ENCODE data around the gene SERINC5.

DNA sequence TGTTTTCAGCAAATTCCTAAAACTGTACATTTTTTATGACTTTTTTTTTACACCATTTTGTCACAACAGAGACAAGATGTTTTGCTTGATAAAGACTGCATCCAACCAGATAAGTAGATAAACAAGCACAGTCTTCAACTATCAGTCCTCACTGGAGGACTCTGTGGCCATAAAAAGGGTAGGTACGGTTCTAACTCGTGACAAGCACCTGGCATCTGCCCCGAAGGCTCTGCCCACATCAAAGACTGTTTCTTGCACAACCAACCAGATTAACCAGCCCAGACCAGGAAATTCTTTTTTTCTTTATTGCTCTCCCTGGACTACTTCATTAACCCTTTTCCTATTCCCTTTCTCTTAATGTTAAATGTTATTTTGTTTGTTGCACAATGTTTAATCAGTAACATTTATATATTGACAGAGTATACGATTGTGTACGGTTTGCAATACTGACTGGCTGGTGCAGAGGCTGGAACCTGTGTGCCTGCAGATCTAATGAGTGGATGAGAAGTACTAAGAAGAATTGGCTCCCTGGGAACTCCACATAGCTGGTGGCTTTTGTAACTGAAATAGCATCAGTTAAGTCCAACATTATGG, 74.1 kb downstream of the SERINC5 start:
- TF ChIP-seq, protein P1, sequence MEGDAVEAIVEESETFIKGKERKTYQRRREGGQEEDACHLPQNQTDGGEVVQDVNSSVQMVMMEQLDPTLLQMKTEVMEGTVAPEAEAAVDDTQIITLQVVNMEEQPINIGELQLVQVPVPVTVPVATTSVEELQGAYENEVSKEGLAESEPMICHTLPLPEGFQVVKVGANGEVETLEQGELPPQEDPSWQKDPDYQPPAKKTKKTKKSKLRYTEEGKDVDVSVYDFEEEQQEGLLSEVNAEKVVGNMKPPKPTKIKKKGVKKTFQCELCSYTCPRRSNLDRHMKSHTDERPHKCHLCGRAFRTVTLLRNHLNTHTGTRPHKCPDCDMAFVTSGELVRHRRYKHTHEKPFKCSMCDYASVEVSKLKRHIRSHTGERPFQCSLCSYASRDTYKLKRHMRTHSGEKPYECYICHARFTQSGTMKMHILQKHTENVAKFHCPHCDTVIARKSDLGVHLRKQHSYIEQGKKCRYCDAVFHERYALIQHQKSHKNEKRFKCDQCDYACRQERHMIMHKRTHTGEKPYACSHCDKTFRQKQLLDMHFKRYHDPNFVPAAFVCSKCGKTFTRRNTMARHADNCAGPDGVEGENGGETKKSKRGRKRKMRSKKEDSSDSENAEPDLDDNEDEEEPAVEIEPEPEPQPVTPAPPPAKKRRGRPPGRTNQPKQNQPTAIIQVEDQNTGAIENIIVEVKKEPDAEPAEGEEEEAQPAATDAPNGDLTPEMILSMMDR (IDR thresholded peaks at IDR 0.05; ENCODE audit: low read depth, low read length), result no peak
- peak; percentile 66 for TF ChIP-seq MYC (IDR thresholded peaks at IDR 0.05; ENCODE audit: low read depth, low read length)

Measured in NB4 (cell line).